Posterior cingulate gyrus (tissue), 11 donors: ENCODE results near the gene BANF2.

Experiments used
- DNase-seq, 10 donors: peaks; one replicate each; pipeline versions ENCODE4 v3.0.0 to v3.0.0-alpha.2; 2020 to 2021; ENCODE audit warnings: mixed read lengths in 3 of 10
- intact Hi-C: fragments of 100-400 bp; cut with DNase I; formaldehyde crosslinking; loops from one replicate; pipeline ENCODE4 v1.15.1; 2023

The BANF2 gene

DNA sequence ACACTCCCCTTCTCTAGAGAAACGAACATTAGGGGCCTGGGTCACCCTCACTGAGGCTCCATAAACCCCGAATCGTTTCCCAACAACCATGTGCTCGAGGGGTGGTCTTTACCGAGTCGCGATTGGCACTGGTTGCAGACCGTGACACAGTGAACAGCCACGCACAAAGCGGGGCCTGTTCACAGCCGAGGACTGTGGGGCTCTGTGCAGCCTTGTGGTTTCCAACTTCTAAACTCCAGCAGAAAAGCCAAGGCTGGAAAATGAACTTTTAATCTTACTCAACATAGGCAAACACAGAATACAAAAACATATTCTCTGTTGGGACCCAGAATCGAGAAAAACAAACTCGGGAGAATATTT is 36.7 kb upstream of the BANF2 start:
- DNase-seq = peak in 4 of 10 donors; percentile 44 to 92 (median 72)
- intact Hi-C loops = no loop called here

GRCh38 chr20:17663486-17663885 is 36.3 kb upstream of the BANF2 start:
- peak in 1 of 10 donors; percentile 10 for DNase-seq
- intact Hi-C loops = no loop called here

DNA sequence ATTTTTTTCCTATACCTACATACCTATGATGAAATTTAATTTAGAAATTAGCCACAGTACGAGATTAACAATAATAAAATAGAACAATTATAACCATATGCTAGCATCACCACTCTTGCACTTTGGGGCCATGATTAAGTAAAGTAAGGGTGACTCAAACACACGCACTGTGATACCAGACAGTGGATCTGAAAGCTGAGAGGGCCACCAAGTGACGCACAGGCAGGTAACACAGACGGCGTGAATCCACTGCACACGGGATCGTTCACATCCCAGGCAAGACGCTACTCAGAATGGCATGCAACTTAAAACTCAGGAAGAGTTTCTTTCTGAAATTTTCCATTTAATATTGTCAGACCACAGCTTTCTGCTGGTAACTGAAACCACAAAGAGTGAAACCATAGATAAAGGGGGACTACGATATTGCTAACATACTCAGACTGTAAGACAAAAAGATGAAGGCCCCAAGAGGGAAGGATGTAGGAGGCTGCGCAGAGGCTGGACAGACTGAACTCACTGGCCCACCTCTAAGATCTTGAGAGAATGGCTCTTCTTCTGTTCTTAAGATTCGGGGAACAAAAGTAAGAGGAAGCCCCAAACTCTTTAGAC is 35.6 kb upstream of the BANF2 start:
- peak in 2 of 10 donors; percentile 13 to 69 for DNase-seq
- intact Hi-C loops = no loop called here

DNA sequence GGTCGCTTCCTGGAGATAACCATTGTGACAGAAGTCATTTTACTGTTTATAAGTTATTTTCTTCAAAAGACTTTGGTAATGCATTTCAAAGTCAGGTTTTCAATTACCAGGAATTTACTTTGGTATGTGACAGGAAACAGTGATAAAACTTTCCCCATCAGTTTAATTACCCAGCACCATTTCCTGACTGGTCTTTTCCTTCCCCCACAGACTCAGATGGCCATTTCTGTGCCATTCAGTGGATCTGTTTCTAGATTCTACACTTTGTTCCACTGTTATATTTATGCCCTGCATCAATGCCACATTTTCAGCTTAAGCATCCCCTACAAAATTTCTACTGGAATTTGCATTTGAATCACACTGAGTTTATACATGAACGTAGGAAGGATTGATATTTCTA is 34.0 kb upstream of the BANF2 start:
- intact Hi-C loops = no loop called here
- DNase-seq = no peak

GRCh38 chr20:17666481-17666880 is 33.3 kb upstream of the BANF2 start:
- peak in 1 of 10 donors; percentile 9 for DNase-seq
- intact Hi-C loops = no loop called here

GRCh38 chr20:17667445-17667844 is 32.3 kb upstream of the BANF2 start:
- no peak for DNase-seq
- intact Hi-C loops = no loop called here

DNA sequence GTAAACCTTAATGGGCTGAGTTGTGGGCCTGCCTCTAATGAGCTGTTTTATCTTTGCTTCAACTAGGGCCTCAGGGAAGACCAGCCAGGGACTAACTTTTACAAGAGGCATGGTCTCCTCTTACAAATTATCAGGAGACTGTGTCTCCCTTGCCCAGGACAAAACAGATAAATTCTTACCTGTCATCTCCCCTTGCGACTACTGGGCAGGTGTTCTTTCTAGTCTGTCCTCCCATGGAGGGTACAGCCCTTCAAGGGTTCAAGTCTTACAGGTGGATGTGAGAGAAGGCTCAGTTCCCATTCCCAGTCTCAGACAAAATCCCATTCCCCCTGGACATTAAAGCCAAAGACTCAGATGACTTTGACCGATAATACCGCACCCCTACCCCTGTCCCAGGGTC is 31.3 kb upstream of the BANF2 start:
- intact Hi-C loops = no loop called here
- DNase-seq = no peak

- intact Hi-C loops = no loop called here
Measured at GRCh38 chr20:17669306-17669931, 30.3 kb upstream of the BANF2 start.

GRCh38 chr20:17671011-17671410 is 28.8 kb upstream of the BANF2 start:
- intact Hi-C loops = loop anchor here (10.0 kb wide), 1 partner anchor 136 kb away; the partner anchor contains the start of gene BFSP1
- no peak for DNase-seq

More at GRCh38 chr20:17669306-17669931, 30.3 kb upstream of the BANF2 start:
- DNase-seq = no peak

DNA sequence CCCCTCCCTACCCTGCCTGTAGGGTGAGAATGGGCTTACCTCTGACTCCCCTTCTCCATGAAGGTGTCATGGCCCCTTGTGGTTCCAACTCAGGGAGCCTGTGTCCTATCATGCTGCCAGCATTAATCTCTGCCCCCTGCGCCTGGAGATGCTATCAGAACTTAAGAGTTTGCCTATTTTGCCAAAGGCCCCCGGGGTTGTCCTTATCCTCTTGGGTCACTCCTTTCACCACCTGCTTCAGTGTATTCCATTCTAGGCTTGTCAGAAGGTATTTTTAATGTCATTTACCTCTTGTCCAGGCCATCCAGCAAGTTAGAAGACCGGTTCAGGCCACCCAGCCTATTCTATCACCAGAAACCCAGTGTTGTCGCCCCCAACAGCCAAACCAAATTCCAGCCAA is 28.2 kb upstream of the BANF2 start:
- DNase-seq = no peak
- intact Hi-C loops = loop anchor here (10.0 kb wide), 1 partner anchor 137 kb away; the partner anchor contains the start of gene BFSP1

DNA sequence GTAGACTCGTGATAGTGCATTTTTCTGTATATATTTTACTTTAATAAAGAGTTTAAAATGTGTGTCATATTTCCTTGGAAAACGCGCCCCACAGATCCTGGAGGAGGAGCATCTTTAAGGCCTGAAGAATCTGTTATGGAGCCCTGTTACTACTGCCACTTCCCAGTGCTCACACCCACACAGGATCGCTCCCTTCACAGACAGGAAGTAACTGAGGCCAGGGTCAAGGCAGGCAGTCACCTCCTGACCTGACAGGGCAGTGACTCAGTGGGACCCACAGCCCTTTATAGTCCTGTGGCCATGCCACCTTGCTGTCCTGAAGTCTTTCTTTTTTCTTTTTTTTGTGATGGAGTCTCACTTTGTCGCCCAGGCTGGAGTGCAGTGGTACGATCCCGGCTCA is 26.7 kb upstream of the BANF2 start:
- intact Hi-C loops = loop anchor here (10.0 kb wide), 1 partner anchor 138 kb away; the partner anchor contains the start of gene BFSP1
- no peak for DNase-seq

- no peak for DNase-seq
- intact Hi-C loops = loop anchor here (10.0 kb wide), 1 partner anchor 140 kb away; the partner anchor contains the start of gene BFSP1
Measured at GRCh38 chr20:17674722-17675518, 24.8 kb upstream of the BANF2 start.

- intact Hi-C loops = loop anchor here (10.0 kb wide), 1 partner anchor 141 kb away; the partner anchor contains the start of gene BFSP1
- no peak for DNase-seq
Measured at GRCh38 chr20:17675519-17676377, 24.0 kb upstream of the BANF2 start.

GRCh38 chr20:17676378-17676759 is 23.4 kb upstream of the BANF2 start:
- intact Hi-C loops = loop anchor here (10.0 kb wide), 1 partner anchor 142 kb away; the partner anchor contains the start of gene BFSP1

GRCh38 chr20:17676942-17677341 is 22.8 kb upstream of the BANF2 start:
- no peak for DNase-seq
- intact Hi-C loops = loop anchor here (10.0 kb wide), 1 partner anchor 142 kb away; the partner anchor contains the start of gene BFSP1

More at GRCh38 chr20:17676378-17676759, 23.4 kb upstream of the BANF2 start:
- DNase-seq = no peak

DNA sequence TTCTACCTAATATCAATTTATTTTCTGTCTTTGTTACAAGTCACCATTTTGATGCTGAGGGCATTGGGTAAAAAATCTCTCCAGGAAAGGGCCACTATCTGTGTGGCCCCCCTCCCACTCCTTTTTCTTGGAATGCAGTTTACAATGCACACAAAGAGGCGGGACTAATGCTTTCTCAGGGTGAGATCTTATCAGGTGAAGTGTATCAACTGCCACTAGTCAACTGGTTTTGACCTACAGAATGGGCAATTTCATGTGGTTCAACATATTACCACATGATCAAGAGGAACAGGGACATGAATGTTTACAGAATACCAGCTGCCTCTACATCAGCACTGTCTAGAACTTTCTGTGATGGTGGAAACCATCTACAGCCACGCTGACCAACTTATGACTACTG is 21.5 kb upstream of the BANF2 start:
- intact Hi-C loops = loop anchor here (10.0 kb wide), 1 partner anchor 143 kb away; the partner anchor contains the start of gene BFSP1
- DNase-seq = no peak

DNA sequence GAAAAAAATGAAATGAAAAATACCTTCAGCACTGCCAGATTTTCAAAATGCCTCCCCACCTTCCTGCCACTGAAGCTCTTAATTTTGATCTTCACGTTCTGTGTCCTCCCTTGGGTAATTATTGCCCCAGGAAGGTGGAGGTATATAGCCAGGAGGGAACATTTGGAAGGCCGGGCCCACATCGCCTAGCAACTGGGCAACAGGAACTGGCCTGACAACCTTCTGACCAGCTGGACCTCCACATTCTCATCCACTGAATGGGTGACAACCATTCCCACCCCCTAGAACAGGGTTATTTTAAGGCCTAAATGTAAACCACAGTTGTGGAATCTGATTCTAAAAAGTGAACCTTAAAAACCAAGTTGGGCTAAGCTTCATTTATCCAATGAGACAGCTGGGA is 20.9 kb upstream of the BANF2 start:
- no peak for DNase-seq
- intact Hi-C loops = loop anchor here (10.0 kb wide), 1 partner anchor 144 kb away; the partner anchor contains the start of gene BFSP1

GRCh38 chr20:17679941-17680835 is 19.6 kb upstream of the BANF2 start:
- intact Hi-C loops = loop anchor here (10.0 kb wide), 3 partner anchors 145 to 315 kb away; partner anchors contain the start of genes BFSP1, MGME1 and SNX5
- DNase-seq = peak in 1 of 10 donors; percentile 81
